K562 (cell line): ENCODE results near the gene SCGB2B2.

ENCODE experiments used
- CC2D1A ChIP-seq: fragments of 450-650 bp; IDR thresholded peaks from 2 replicates; pipeline ENCODE4 v1.6.1; 2017; ENCODE audit warnings: mild to moderate bottlenecking
- EGR1 ChIP-seq: fragments of 450-650 bp; conservative IDR thresholded peaks from 2 replicates; pipeline ENCODE4 v1.6.1; 2017; ENCODE audit warnings: mild to moderate bottlenecking
- HDAC6 ChIP-seq: IDR thresholded peaks from 2 replicates; pipeline ENCODE4 v1.6.1; 2012; ENCODE audit warnings: low read depth, mild to moderate bottlenecking, control low read depth, inconsistent platforms, low read length, moderate library complexity
- SAFB ChIP-seq: fragments of 200-400 bp; formaldehyde crosslinking; IDR thresholded peaks from 2 replicates; pipeline ENCODE4 v1.6.1; 2017; ENCODE audit warnings: low read depth, low read length, borderline replicate concordance
- ZNF253 ChIP-seq: fragments of 250-450 bp; sonication (Bioruptor Pico); conservative IDR thresholded peaks from 2 replicates; pipeline ENCODE4 v1.6.1; 2021; ENCODE audit warnings: mild to moderate bottlenecking
- ZNF830 ChIP-seq: fragments of 250-450 bp; sonication (Bioruptor Pico); IDR thresholded peaks from 2 replicates; pipeline ENCODE4 v1.5.0; 2021; ENCODE audit warnings: mild to moderate bottlenecking

- TF ChIP-seq SAFB (no peak), HDAC6 (no peak), EGR1 (no peak), ZNF253 (CRISPR knock-in tag) (no peak), ZNF830 (CRISPR knock-in tag) (no peak), CC2D1A (no peak)
Observed at GRCh38 chr19:34715357-34715756, 38.4 kb upstream of the SCGB2B2 start.
